GM19468 (cell line): ENCODE data around the gene ZNF445.
"Not testable (repeated sequence)": the region's sequence is repeated elsewhere in the genome, so short reads cannot be mapped to it uniquely, and the experiment has no call there.

Experiments
- ATAC-seq: cut with Tn5 transposase; IDR thresholded peaks from one replicate; pipeline ENCODE4 v1.9.1; 2021; ENCODE audit warnings: mild to moderate bottlenecking, moderate library complexity, moderate number of reproducible peaks; ENCODE audit not compliant: unreplicated experiment; ENCODE audit errors: extremely low read depth

Gene ZNF445

GRCh38 chr3:44411031-44411645 is 66.3 kb downstream of the ZNF445 start:
- no peak for ATAC-seq

GRCh38 chr3:44409640-44410410 is 67.6 kb downstream of the ZNF445 start:
- ATAC-seq, result no peak

GRCh38 chr3:44402548-44402947 is 74.9 kb downstream of the ZNF445 start:
- no peak for ATAC-seq

- no peak for ATAC-seq
These were observed 76.7 kb downstream of the ZNF445 start for GRCh38 chr3:44400771-44401170.

GRCh38 chr3:44398853-44399252 is 78.6 kb downstream of the ZNF445 start:
- ATAC-seq, result no peak

GRCh38 chr3:44398271-44398670 is 79.2 kb downstream of the ZNF445 start:
- ATAC-seq, result not testable (repeated sequence)

GRCh38 chr3:44396200-44397171 is 81.0 kb downstream of the ZNF445 start:
- ATAC-seq, result no peak

- ATAC-seq, result no peak
These were observed 81.8 kb downstream of the ZNF445 start for GRCh38 chr3:44395714-44396113.

GRCh38 chr3:44392489-44392888 is 85.0 kb downstream of the ZNF445 start:
- no peak for ATAC-seq

GRCh38 chr3:44387404-44387803 is 90.1 kb downstream of the ZNF445 start:
- ATAC-seq, result no peak
